Peyer's patch (tissue), 4 donors: ENCODE data around the gene ALS2CL. TPM values are rescaled to one million over a fixed set of nuclear protein-coding genes. Genes with fewer than 3 reads are reported as not detected.

Experiments used
- DNase-seq, 3 donors: peaks; one replicate each; pipeline ENCODE4 v3.0.0-alpha.2; 2017 to 2019
- H3K27ac ChIP-seq, 4 donors: fragments of 200-600 bp; sonication (generic); one replicate each; pipeline ENCODE4 v1.5.1; 2016 to 2019
- H3K27me3 ChIP-seq, 2 donors: fragments of 200-600 bp; sonication (generic); one replicate each; pipeline ENCODE4 v1.5.1; 2019
- H3K36me3 ChIP-seq, 3 donors: fragments of 200-600 bp; sonication (generic); one replicate each; pipeline ENCODE4 v1.5.1; 2016 to 2019
- H3K4me1 ChIP-seq, 4 donors: fragments of 200-600 bp; sonication (generic); one replicate each; pipeline ENCODE4 v1.5.1; 2016 to 2019
- H3K4me3 ChIP-seq, 4 donors: fragments of 200-600 bp; sonication (generic); 1 replicate in 3 of 4; 2 replicates in 1 of 4; pipeline ENCODE4 v1.5.1; 2016 to 2019; ENCODE audit warnings: mild to moderate bottlenecking in 1 of 4
- H3K9me3 ChIP-seq, 4 donors: fragments of 200-600 bp; sonication (generic); one replicate each; pipeline ENCODE4 v1.5.1; 2016 to 2019; ENCODE audit warnings: mild to moderate bottlenecking in 1 of 4
- POLR2A ChIP-seq, 2 donors: fragments of 450-650 bp; IDR thresholded peaks; one replicate each; pipeline ENCODE4 v1.5.1; 2017; ENCODE audit warnings: antibody characterized with exemption in 2 of 2, mild to moderate bottlenecking in 2 of 2, moderate library complexity in 2 of 2
- total RNA-seq, 4 donors: library from RNA; depleted of rRNA; stranded (reverse); fragments of >200 nt; gene quantifications; one replicate each; pipeline ENCODE4 v1.1.0, GENCODE V29; 2016
- TF ChIP-seq, protein P1 (sequence below), 6 experiments: fragments of 450-650 bp in 4 of 6; fragments of 200-600 bp in 2 of 6; sonication (generic) in 1 of 6; IDR thresholded peaks; one replicate each; pipeline ENCODE4 v1.5.1; 2017 to 2019; ENCODE audit warnings: antibody characterized with exemption in 6 of 6, mild to moderate bottlenecking in 3 of 6, moderate library complexity in 1 of 6

Gene ALS2CL
- total RNA-seq, 4 donors from 2014 or later: 64.3 to 113 (median 82.7) TPM

DNA sequence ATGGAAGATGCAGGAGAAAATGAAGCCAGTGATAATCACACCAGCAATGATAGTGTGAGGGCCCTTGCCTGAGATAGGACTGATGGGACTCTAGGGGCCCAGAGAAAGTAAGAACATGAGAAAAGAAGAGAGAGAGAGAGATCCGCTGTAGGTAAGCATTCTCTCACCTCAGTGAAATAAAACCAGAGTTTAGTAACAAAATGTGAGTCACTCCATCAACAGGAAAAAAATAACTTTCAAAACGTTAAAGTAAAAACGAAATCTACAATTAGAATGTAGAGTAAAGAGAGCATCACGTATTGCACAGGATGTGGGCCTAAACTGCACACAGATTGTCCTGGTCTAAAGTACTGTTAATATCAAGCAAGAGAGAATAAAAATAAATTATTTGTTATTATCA lies 30.9 kb upstream of the ALS2CL start:
- Histone ChIP-seq H3K36me3 (no peaks in the 10 kb centered on the region), H3K27me3 (no peaks in the 10 kb centered on the region), H3K4me1 (no peaks in the 10 kb centered on the region), H3K9me3 (no peaks in the 10 kb centered on the region), H3K27ac (no peak overlapping the region), H3K4me3 (no peak overlapping the region)
- TF ChIP-seq, protein P1, sequence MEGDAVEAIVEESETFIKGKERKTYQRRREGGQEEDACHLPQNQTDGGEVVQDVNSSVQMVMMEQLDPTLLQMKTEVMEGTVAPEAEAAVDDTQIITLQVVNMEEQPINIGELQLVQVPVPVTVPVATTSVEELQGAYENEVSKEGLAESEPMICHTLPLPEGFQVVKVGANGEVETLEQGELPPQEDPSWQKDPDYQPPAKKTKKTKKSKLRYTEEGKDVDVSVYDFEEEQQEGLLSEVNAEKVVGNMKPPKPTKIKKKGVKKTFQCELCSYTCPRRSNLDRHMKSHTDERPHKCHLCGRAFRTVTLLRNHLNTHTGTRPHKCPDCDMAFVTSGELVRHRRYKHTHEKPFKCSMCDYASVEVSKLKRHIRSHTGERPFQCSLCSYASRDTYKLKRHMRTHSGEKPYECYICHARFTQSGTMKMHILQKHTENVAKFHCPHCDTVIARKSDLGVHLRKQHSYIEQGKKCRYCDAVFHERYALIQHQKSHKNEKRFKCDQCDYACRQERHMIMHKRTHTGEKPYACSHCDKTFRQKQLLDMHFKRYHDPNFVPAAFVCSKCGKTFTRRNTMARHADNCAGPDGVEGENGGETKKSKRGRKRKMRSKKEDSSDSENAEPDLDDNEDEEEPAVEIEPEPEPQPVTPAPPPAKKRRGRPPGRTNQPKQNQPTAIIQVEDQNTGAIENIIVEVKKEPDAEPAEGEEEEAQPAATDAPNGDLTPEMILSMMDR (IDR thresholded peaks at IDR 0.05): no peak
- TF ChIP-seq POLR2A (IDR thresholded peaks at IDR 0.05): no peak
- DNase-seq: no peak

DNA sequence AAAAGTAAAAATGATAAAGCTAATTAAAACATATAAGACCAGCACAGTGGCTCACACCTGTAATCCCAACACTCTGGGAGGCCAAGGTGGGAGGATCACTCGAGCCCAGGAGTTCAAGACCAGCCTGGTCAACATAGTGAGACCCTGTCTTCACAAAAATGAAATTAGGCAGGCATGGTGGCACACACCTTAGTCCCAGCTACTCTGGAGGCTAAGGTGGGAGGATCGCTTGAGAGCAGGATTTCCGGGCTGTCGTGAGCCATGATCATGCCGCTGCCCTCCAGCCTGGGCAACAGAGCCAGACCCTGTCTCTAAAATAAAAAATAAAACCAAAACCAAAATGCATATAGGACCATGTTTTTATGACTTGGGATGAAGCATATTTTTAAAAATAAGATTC lies 29.0 kb upstream of the ALS2CL start:
- Histone ChIP-seq H3K4me1 (no peaks in the 10 kb centered on the region), H3K9me3 (no peaks in the 10 kb centered on the region), H3K27ac (no peak overlapping the region), H3K36me3 (no peaks in the 10 kb centered on the region), H3K4me3 (no peak overlapping the region), H3K27me3 (no peaks in the 10 kb centered on the region)
- TF ChIP-seq POLR2A (IDR thresholded peaks at IDR 0.05): no peak
- TF ChIP-seq, protein P1 (IDR thresholded peaks at IDR 0.05): no peak
- peak in 1 of 3 donors; percentile 7 for DNase-seq

DNA sequence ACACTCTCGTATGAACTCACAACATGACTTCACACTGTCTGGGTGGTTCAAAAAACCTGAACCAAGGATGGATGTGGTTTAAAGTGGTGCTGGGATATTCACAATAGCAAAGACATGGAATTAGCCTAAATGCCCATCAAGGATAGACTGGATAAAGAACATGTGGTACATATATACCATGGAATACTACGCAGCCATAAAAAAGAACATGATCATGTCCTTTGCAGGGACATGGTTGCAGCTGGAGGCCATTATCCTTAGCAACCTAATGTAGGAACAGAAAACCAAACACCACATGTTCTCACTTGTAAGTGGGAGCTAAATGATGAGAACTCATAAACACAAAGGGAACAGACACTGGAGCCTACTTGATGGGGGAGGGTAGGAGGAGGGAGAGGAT lies 27.5 kb upstream of the ALS2CL start:
- no peaks in the 10 kb centered on the region for H3K4me1 ChIP-seq
- no peak overlapping the region for H3K27ac ChIP-seq
- DNase-seq: no peak
- TF ChIP-seq POLR2A (IDR thresholded peaks at IDR 0.05): no peak
- TF ChIP-seq, protein P1 (IDR thresholded peaks at IDR 0.05): no peak
- H3K36me3 ChIP-seq: no peaks in the 10 kb centered on the region
- no peaks in the 10 kb centered on the region for H3K27me3 ChIP-seq
- H3K4me3 ChIP-seq: no peak overlapping the region
- H3K9me3 ChIP-seq: no peaks in the 10 kb centered on the region

- TF ChIP-seq POLR2A (IDR thresholded peaks at IDR 0.05): no peak
- TF ChIP-seq, protein P1 (IDR thresholded peaks at IDR 0.05): no peak
Measured at GRCh38 chr3:46719735-46720271, 26.3 kb upstream of the ALS2CL start.

DNA sequence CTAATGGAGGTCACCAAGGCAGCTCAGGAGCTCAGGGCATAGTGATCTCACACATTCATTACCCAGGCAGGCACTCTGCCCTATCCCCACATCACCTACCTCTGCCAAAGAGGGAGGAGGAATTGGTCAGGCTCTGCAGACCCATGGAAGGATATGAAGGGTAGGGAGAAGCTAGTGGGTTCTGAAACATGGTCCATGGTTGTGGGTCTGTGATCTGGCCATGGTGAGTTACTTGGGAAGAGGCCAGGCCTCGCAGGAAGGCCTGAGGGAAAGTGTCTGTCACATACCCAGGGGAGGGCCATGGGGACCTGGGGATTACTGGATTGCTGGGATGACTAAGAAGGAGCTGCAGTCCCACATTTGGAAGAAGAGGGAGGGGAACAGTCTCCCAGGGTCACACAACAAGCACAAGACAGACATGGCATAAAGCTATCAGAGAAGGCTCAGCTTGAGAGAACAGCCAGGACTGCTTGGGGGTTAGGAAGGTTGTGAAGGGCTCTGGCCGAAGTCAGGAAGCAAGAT lies 25.6 kb upstream of the ALS2CL start:
- DNase-seq: peak in 1 of 3 donors; percentile 15
- Histone ChIP-seq H3K36me3 (no peaks in the 10 kb centered on the region), H3K27ac (no peak overlapping the region), H3K27me3 (no peaks in the 10 kb centered on the region), H3K4me3 (no peak overlapping the region), H3K9me3 (no peaks in the 10 kb centered on the region), H3K4me1 (no peaks in the 10 kb centered on the region)
- no peak for TF ChIP-seq POLR2A (IDR thresholded peaks at IDR 0.05)
- TF ChIP-seq, protein P1 (IDR thresholded peaks at IDR 0.05): no peak

More at GRCh38 chr3:46719735-46720271, 26.3 kb upstream of the ALS2CL start:
- Histone ChIP-seq H3K27me3 (no peaks in the 10 kb centered on the region), H3K4me3 (no peak overlapping the region), H3K27ac (no peak overlapping the region), H3K4me1 (no peaks in the 10 kb centered on the region), H3K36me3 (no peaks in the 10 kb centered on the region), H3K9me3 (no peaks in the 10 kb centered on the region)
- DNase-seq: peak in 2 of 3 donors; percentile 19 to 30
